Measurements from ENCODE around the gene PTPRR.

PTPRR gene

GRCh38 chr12:70686299-70686698 lies 234.2 kb downstream of the PTPRR start:
- DNase-seq: no peak
- in situ Hi-C loops (cut with HindIII; ENCODE audit: low pct_ligation_motif_present, low pct_unique_long_range_greater_than_20kb, low sequenced_read_pairs): no loop called here

- no peak for DNase-seq
- in situ Hi-C loops (cut with HindIII; ENCODE audit: low pct_ligation_motif_present, low pct_unique_long_range_greater_than_20kb, low sequenced_read_pairs): no loop called here
Measured at GRCh38 chr12:70683976-70684375, 236.6 kb downstream of the PTPRR start.

GRCh38 chr12:70671698-70672097 lies 248.8 kb downstream of the PTPRR start:
- in situ Hi-C loops (cut with HindIII; ENCODE audit: low pct_ligation_motif_present, low pct_unique_long_range_greater_than_20kb, low sequenced_read_pairs): no loop called here
- DNase-seq: no peak

GRCh38 chr12:70670948-70671347 lies 249.6 kb downstream of the PTPRR start:
- in situ Hi-C loops (cut with HindIII; ENCODE audit: low pct_ligation_motif_present, low pct_unique_long_range_greater_than_20kb, low sequenced_read_pairs): no loop called here
- DNase-seq: no peak

- in situ Hi-C loops (cut with HindIII; ENCODE audit: low pct_ligation_motif_present, low pct_unique_long_range_greater_than_20kb, low sequenced_read_pairs): no loop called here
- no peak for DNase-seq
Measured at GRCh38 chr12:70667253-70667652, 253.3 kb downstream of the PTPRR start.

- in situ Hi-C loops (cut with HindIII; ENCODE audit: low pct_ligation_motif_present, low pct_unique_long_range_greater_than_20kb, low sequenced_read_pairs): no loop called here
- no peak for DNase-seq
Measured at GRCh38 chr12:70666364-70666763, 254.2 kb downstream of the PTPRR start.

GRCh38 chr12:70664465-70664881 lies 256.1 kb downstream of the PTPRR start:
- in situ Hi-C loops (cut with HindIII; ENCODE audit: low pct_ligation_motif_present, low pct_unique_long_range_greater_than_20kb, low sequenced_read_pairs): no loop called here
- no peak for DNase-seq

GRCh38 chr12:70663838-70664237 lies 256.7 kb downstream of the PTPRR start:
- in situ Hi-C loops (cut with HindIII; ENCODE audit: low pct_ligation_motif_present, low pct_unique_long_range_greater_than_20kb, low sequenced_read_pairs): no loop called here
- no peak for DNase-seq

- in situ Hi-C loops (cut with HindIII; ENCODE audit: low pct_ligation_motif_present, low pct_unique_long_range_greater_than_20kb, low sequenced_read_pairs): no loop called here
- DNase-seq: peak; percentile 25
Measured at GRCh38 chr12:70661466-70662161, 258.9 kb downstream of the PTPRR start.

- DNase-seq: peak; percentile 30
- in situ Hi-C loops (cut with HindIII; ENCODE audit: low pct_ligation_motif_present, low pct_unique_long_range_greater_than_20kb, low sequenced_read_pairs): no loop called here
Measured at GRCh38 chr12:70660620-70661219, 259.8 kb downstream of the PTPRR start.

- DNase-seq: no peak
- in situ Hi-C loops (cut with HindIII; ENCODE audit: low pct_ligation_motif_present, low pct_unique_long_range_greater_than_20kb, low sequenced_read_pairs): no loop called here
Measured at GRCh38 chr12:70660002-70660604, 260.4 kb downstream of the PTPRR start.

GRCh38 chr12:70659077-70659606 lies 261.4 kb downstream of the PTPRR start:
- in situ Hi-C loops (cut with HindIII; ENCODE audit: low pct_ligation_motif_present, low pct_unique_long_range_greater_than_20kb, low sequenced_read_pairs): no loop called here
- DNase-seq: no peak

GRCh38 chr12:70657616-70658286 lies 262.8 kb downstream of the PTPRR start:
- in situ Hi-C loops (cut with HindIII; ENCODE audit: low pct_ligation_motif_present, low pct_unique_long_range_greater_than_20kb, low sequenced_read_pairs): no loop called here
- no peak for DNase-seq

- in situ Hi-C loops (cut with HindIII; ENCODE audit: low pct_ligation_motif_present, low pct_unique_long_range_greater_than_20kb, low sequenced_read_pairs): no loop called here
- DNase-seq: no peak
Measured at GRCh38 chr12:70652451-70652850, 268.1 kb downstream of the PTPRR start.

GRCh38 chr12:70648831-70649230 lies 271.7 kb downstream of the PTPRR start:
- in situ Hi-C loops (cut with HindIII; ENCODE audit: low pct_ligation_motif_present, low pct_unique_long_range_greater_than_20kb, low sequenced_read_pairs): no loop called here
- DNase-seq: no peak

GRCh38 chr12:70648191-70648590 lies 272.3 kb downstream of the PTPRR start:
- in situ Hi-C loops (cut with HindIII; ENCODE audit: low pct_ligation_motif_present, low pct_unique_long_range_greater_than_20kb, low sequenced_read_pairs): no loop called here

GRCh38 chr12:70646850-70647249 lies 273.7 kb downstream of the PTPRR start:
- peak; percentile 22 for DNase-seq
- in situ Hi-C loops (cut with HindIII; ENCODE audit: low pct_ligation_motif_present, low pct_unique_long_range_greater_than_20kb, low sequenced_read_pairs): no loop called here

More at GRCh38 chr12:70648191-70648590, 272.3 kb downstream of the PTPRR start:
- no peak for DNase-seq

GRCh38 chr12:70645494-70646317 lies 274.8 kb downstream of the PTPRR start:
- in situ Hi-C loops (cut with HindIII; ENCODE audit: low pct_ligation_motif_present, low pct_unique_long_range_greater_than_20kb, low sequenced_read_pairs): no loop called here
- DNase-seq: peak; percentile 84
